ENCODE results near the gene GTPBP4. TPM values are rescaled to one million over a fixed set of nuclear protein-coding genes. Genes with fewer than 3 reads are reported as not detected.

Gene GTPBP4
- total RNA-seq, 1 experiment from 2014 or later: 41.2 TPM

- Histone ChIP-seq H3K4me1 (ENCODE audit: low read length) (no peaks in the 10 kb centered on the region), H3K36me3 (ENCODE audit: insufficient read depth, low read length) (peaks cover 59% of the 10 kb centered on the region), H3K4me3 (ENCODE audit: low read length) (no peak overlapping the region), H3K4me2 (ENCODE audit: low read depth, low read length, poor library complexity, severe bottlenecking) (no peak overlapping the region), H4K20me1 (ENCODE audit: insufficient read depth, low read depth, low read length) (0 out of 2 replicates have a peak, but pooled peaks cover 7% of the 10 kb centered on the region), H2AFZ (ENCODE audit: low read length) (no peak overlapping the region), H3K27me3 (ENCODE audit: low read length) (no peaks in the 10 kb centered on the region), H3K9me3 (ENCODE audit: low read length) (no peaks in the 10 kb centered on the region), H3K27ac (ENCODE audit: low read length) (no peak overlapping the region), H3K9me2 (replicated peaks; ENCODE audit: insufficient read depth, low read length) (no peaks in the 10 kb centered on the region), H3K79me2 (ENCODE audit: low read length) (peaks cover 2% of the 10 kb centered on the region; the same call in 1 of the 2 replicates), H3K9ac (ENCODE audit: low read length) (no peak overlapping the region)
- DNase-seq: no peak
Observed at GRCh38 chr10:1015688-1016087, 27.5 kb downstream of the GTPBP4 start.

GRCh38 chr10:1019362-1019761, 31.1 kb downstream of the GTPBP4 start:
- Histone ChIP-seq H3K4me1 (ENCODE audit: low read length) (no peaks in the 10 kb centered on the region), H3K4me2 (ENCODE audit: low read depth, low read length, poor library complexity, severe bottlenecking) (no peak overlapping the region), H3K36me3 (ENCODE audit: insufficient read depth, low read length) (peaks cover 40% of the 10 kb centered on the region), H3K27ac (ENCODE audit: low read length) (no peak overlapping the region), H3K9me2 (replicated peaks; ENCODE audit: insufficient read depth, low read length) (no peaks in the 10 kb centered on the region), H3K4me3 (ENCODE audit: low read length) (no peak overlapping the region), H4K20me1 (ENCODE audit: insufficient read depth, low read depth, low read length) (0 out of 2 replicates have a peak, but pooled peaks cover 7% of the 10 kb centered on the region), H3K79me2 (ENCODE audit: low read length) (no peaks in the 10 kb centered on the region), H2AFZ (ENCODE audit: low read length) (no peak overlapping the region), H3K9ac (ENCODE audit: low read length) (no peak overlapping the region), H3K27me3 (ENCODE audit: low read length) (no peaks in the 10 kb centered on the region), H3K9me3 (ENCODE audit: low read length) (no peaks in the 10 kb centered on the region)
- DNase-seq: no peak

GRCh38 chr10:1020460-1020859, 32.2 kb downstream of the GTPBP4 start:
- no peak for DNase-seq
- H3K9me3 ChIP-seq (ENCODE audit: low read length): no peaks in the 10 kb centered on the region
- H3K27ac ChIP-seq (ENCODE audit: low read length): no peak overlapping the region
- H3K4me2 ChIP-seq (ENCODE audit: low read depth, low read length, poor library complexity, severe bottlenecking): no peak overlapping the region
- H3K9ac ChIP-seq (ENCODE audit: low read length): no peak overlapping the region
- H3K27me3 ChIP-seq (ENCODE audit: low read length): no peaks in the 10 kb centered on the region
- no peak overlapping the region for H3K4me3 ChIP-seq (ENCODE audit: low read length)
- no peaks in the 10 kb centered on the region for H3K9me2 ChIP-seq (replicated peaks; ENCODE audit: insufficient read depth, low read length)
- H3K36me3 ChIP-seq (ENCODE audit: insufficient read depth, low read length): peaks cover 37% of the 10 kb centered on the region
- no peaks in the 10 kb centered on the region for H3K4me1 ChIP-seq (ENCODE audit: low read length)
- no peaks in the 10 kb centered on the region for H3K79me2 ChIP-seq (ENCODE audit: low read length)
- H4K20me1 ChIP-seq (ENCODE audit: insufficient read depth, low read depth, low read length): no peaks in the 10 kb centered on the region
- H2AFZ ChIP-seq (ENCODE audit: low read length): no peak overlapping the region

DNA sequence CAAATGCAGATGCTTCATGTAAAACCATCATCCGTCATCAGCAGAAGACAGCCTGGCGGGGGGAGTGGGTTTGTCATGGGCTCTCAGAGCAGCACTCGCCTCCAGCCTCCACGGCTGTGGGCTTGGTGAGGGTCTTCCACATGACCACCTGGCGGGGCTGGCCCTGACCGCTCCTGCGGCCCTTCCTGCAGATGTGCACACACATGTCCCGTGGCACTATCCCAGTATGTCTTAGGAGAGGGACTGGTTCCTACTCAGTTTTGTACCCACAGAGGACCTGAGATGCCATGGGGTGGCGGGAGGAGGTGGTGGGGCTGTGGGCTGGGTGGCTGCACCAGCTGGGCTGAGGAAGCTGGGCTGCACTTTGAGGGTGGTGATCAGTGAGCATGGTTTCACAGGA, 32.7 kb downstream of the GTPBP4 start:
- no peaks in the 10 kb centered on the region for H3K9me2 ChIP-seq (replicated peaks; ENCODE audit: insufficient read depth, low read length)
- no peak overlapping the region for H3K4me3 ChIP-seq (ENCODE audit: low read length)
- no peaks in the 10 kb centered on the region for H3K4me1 ChIP-seq (ENCODE audit: low read length)
- H3K9ac ChIP-seq (ENCODE audit: low read length): no peak overlapping the region
- no peak overlapping the region for H3K27ac ChIP-seq (ENCODE audit: low read length)
- H4K20me1 ChIP-seq (ENCODE audit: insufficient read depth, low read depth, low read length): no peaks in the 10 kb centered on the region
- no peak overlapping the region for H2AFZ ChIP-seq (ENCODE audit: low read length)
- no peaks in the 10 kb centered on the region for H3K9me3 ChIP-seq (ENCODE audit: low read length)
- H3K27me3 ChIP-seq (ENCODE audit: low read length): no peaks in the 10 kb centered on the region
- no peak overlapping the region for H3K4me2 ChIP-seq (ENCODE audit: low read depth, low read length, poor library complexity, severe bottlenecking)
- H3K79me2 ChIP-seq (ENCODE audit: low read length): no peaks in the 10 kb centered on the region
- DNase-seq: no peak
- peaks cover 37% of the 10 kb centered on the region for H3K36me3 ChIP-seq (ENCODE audit: insufficient read depth, low read length)

GRCh38 chr10:1022413-1022812, 34.2 kb downstream of the GTPBP4 start:
- Histone ChIP-seq H3K9me2 (replicated peaks; ENCODE audit: insufficient read depth, low read length) (no peaks in the 10 kb centered on the region), H3K4me3 (ENCODE audit: low read length) (no peak overlapping the region), H3K27ac (ENCODE audit: low read length) (no peak overlapping the region), H3K4me2 (ENCODE audit: low read depth, low read length, poor library complexity, severe bottlenecking) (no peak overlapping the region), H4K20me1 (ENCODE audit: insufficient read depth, low read depth, low read length) (no peaks in the 10 kb centered on the region), H3K9me3 (ENCODE audit: low read length) (no peaks in the 10 kb centered on the region), H3K27me3 (ENCODE audit: low read length) (no peaks in the 10 kb centered on the region), H3K36me3 (ENCODE audit: insufficient read depth, low read length) (peaks cover 27% of the 10 kb centered on the region), H3K4me1 (ENCODE audit: low read length) (no peaks in the 10 kb centered on the region), H2AFZ (ENCODE audit: low read length) (no peak overlapping the region), H3K79me2 (ENCODE audit: low read length) (no peaks in the 10 kb centered on the region), H3K9ac (ENCODE audit: low read length) (no peak overlapping the region)
- no peak for DNase-seq

DNA sequence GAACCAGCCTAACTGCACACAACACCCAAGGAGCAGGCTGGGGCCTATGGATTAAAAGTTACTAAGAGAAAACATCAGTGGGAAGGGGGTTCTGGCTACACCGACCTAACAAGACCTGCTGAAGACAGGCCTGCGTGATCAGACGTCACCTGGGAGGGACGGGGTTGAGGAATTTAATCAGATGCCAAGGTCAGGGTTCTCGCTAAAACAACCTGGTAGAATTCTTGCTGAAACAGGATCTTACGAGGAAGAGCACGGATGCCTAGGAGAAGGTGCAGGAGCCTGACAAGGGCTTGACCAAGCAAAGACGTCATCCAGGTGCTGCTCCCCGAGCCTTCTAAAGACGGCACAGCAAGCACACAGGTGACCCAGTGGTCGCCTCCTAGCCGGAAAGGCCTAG, 35.9 kb downstream of the GTPBP4 start:
- no peak overlapping the region for H3K4me2 ChIP-seq (ENCODE audit: low read depth, low read length, poor library complexity, severe bottlenecking)
- no peak overlapping the region for H3K4me3 ChIP-seq (ENCODE audit: low read length)
- no peaks in the 10 kb centered on the region for H3K4me1 ChIP-seq (ENCODE audit: low read length)
- H3K27ac ChIP-seq (ENCODE audit: low read length): no peak overlapping the region
- H3K9ac ChIP-seq (ENCODE audit: low read length): no peak overlapping the region
- H4K20me1 ChIP-seq (ENCODE audit: insufficient read depth, low read depth, low read length): no peaks in the 10 kb centered on the region
- no peaks in the 10 kb centered on the region for H3K9me2 ChIP-seq (replicated peaks; ENCODE audit: insufficient read depth, low read length)
- no peak overlapping the region for H2AFZ ChIP-seq (ENCODE audit: low read length)
- peaks cover 20% of the 10 kb centered on the region for H3K36me3 ChIP-seq (ENCODE audit: insufficient read depth, low read length)
- no peaks in the 10 kb centered on the region for H3K79me2 ChIP-seq (ENCODE audit: low read length)
- H3K27me3 ChIP-seq (ENCODE audit: low read length): no peaks in the 10 kb centered on the region
- no peaks in the 10 kb centered on the region for H3K9me3 ChIP-seq (ENCODE audit: low read length)
- DNase-seq: no peak

GRCh38 chr10:1025683-1026082, 37.4 kb downstream of the GTPBP4 start, which contains the start of gene IDI2:
TSS of gene IDI2 (minus strand) at chr10:1025859. CDS start at chr10:1024723, 1,136 bp downstream.
- no peak for DNase-seq
- no peak within 1 kb of the TSS for H2AFZ ChIP-seq (ENCODE audit: low read length)
- no peak within 1 kb of the TSS for H3K4me3 ChIP-seq (ENCODE audit: low read length)
- H4K20me1 ChIP-seq (ENCODE audit: insufficient read depth, low read depth, low read length): no peaks in the 10 kb centered on the region
- no peaks in the 10 kb centered on the region for H3K9me3 ChIP-seq (ENCODE audit: low read length)
- no peaks in the 10 kb centered on the region for H3K27me3 ChIP-seq (ENCODE audit: low read length)
- H3K27ac ChIP-seq (ENCODE audit: low read length): no peak within 1 kb of the TSS
- H3K4me1 ChIP-seq (ENCODE audit: low read length): no peaks in the 10 kb centered on the region
- no peak within 1 kb of the TSS for H3K9ac ChIP-seq (ENCODE audit: low read length)
- no peaks in the 10 kb centered on the region for H3K79me2 ChIP-seq (ENCODE audit: low read length)
- peaks cover 12% of the 10 kb centered on the region; the same call in 1 of the 2 replicates for H3K36me3 ChIP-seq (ENCODE audit: insufficient read depth, low read length)
- no peak within 1 kb of the TSS for H3K4me2 ChIP-seq (ENCODE audit: low read depth, low read length, poor library complexity, severe bottlenecking)
- H3K9me2 ChIP-seq (replicated peaks; ENCODE audit: insufficient read depth, low read length): no peaks in the 10 kb centered on the region

GRCh38 chr10:1026578-1026977, 38.3 kb downstream of the GTPBP4 start:
- no peaks in the 10 kb centered on the region for H3K4me1 ChIP-seq (ENCODE audit: low read length)
- H3K9me2 ChIP-seq (replicated peaks; ENCODE audit: insufficient read depth, low read length): no peaks in the 10 kb centered on the region
- no peaks in the 10 kb centered on the region for H4K20me1 ChIP-seq (ENCODE audit: insufficient read depth, low read depth, low read length)
- H3K9ac ChIP-seq (ENCODE audit: low read length): no peak overlapping the region
- DNase-seq: no peak
- no peak overlapping the region for H3K4me2 ChIP-seq (ENCODE audit: low read depth, low read length, poor library complexity, severe bottlenecking)
- H3K79me2 ChIP-seq (ENCODE audit: low read length): no peaks in the 10 kb centered on the region
- no peaks in the 10 kb centered on the region for H3K27me3 ChIP-seq (ENCODE audit: low read length)
- no peak overlapping the region for H3K4me3 ChIP-seq (ENCODE audit: low read length)
- no peak overlapping the region for H3K27ac ChIP-seq (ENCODE audit: low read length)
- no peak overlapping the region for H2AFZ ChIP-seq (ENCODE audit: low read length)
- no peaks in the 10 kb centered on the region for H3K9me3 ChIP-seq (ENCODE audit: low read length)
- H3K36me3 ChIP-seq (ENCODE audit: insufficient read depth, low read length): peaks cover 8% of the 10 kb centered on the region; the same call in 1 of the 2 replicates

DNA sequence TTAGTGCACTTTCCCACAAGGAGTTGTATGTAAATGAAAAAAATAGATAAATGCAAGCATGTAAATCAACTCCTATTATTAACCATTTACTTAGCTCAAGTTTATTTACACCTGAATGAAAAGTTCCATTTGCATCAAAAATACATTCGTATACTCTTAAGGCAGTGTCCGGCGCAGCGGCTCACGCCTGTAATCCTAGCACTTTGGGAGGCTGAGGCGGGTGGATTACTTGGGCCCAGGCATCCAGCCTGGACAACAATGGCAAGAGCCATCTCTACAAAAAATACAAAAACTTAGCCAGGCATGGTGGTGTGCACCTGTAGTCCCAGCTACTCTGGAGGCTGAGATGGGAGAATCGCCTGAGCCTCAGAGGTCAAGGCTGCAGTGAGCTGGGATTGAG, 41.6 kb downstream of the GTPBP4 start:
- peaks cover 4% of the 10 kb centered on the region; the same call in 1 of the 2 replicates for H3K36me3 ChIP-seq (ENCODE audit: insufficient read depth, low read length)
- no peaks in the 10 kb centered on the region for H3K9me2 ChIP-seq (replicated peaks; ENCODE audit: insufficient read depth, low read length)
- DNase-seq: no peak
- no peak overlapping the region for H2AFZ ChIP-seq (ENCODE audit: low read length)
- no peaks in the 10 kb centered on the region for H3K27me3 ChIP-seq (ENCODE audit: low read length)
- H3K27ac ChIP-seq (ENCODE audit: low read length): no peak overlapping the region
- no peaks in the 10 kb centered on the region for H3K79me2 ChIP-seq (ENCODE audit: low read length)
- no peaks in the 10 kb centered on the region for H3K9me3 ChIP-seq (ENCODE audit: low read length)
- H4K20me1 ChIP-seq (ENCODE audit: insufficient read depth, low read depth, low read length): no peaks in the 10 kb centered on the region
- H3K4me3 ChIP-seq (ENCODE audit: low read length): no peak overlapping the region
- H3K9ac ChIP-seq (ENCODE audit: low read length): no peak overlapping the region
- no peak overlapping the region for H3K4me2 ChIP-seq (ENCODE audit: low read depth, low read length, poor library complexity, severe bottlenecking)
- no peaks in the 10 kb centered on the region for H3K4me1 ChIP-seq (ENCODE audit: low read length)
